Thymus (tissue), 11 donors: Measurements from ENCODE around the gene CASKIN1. TPM values are rescaled to one million over a fixed set of nuclear protein-coding genes. Genes with fewer than 3 reads are reported as not detected.

Experiments used
- DNase-seq, 9 donors: peaks; one replicate each; pipeline ENCODE4 v3.0.0-alpha.2; 2013; ENCODE audit warnings: low spot score in 9 of 9, low read depth in 6 of 9, missing footprints in 1 of 9
- H3K27ac ChIP-seq, 2 donors: one replicate each; pipeline ENCODE4 v1.5.1; 2013; ENCODE audit warnings: control low read depth in 1 of 2, low read depth in 1 of 2, low read length in 1 of 2, mild to moderate bottlenecking in 1 of 2, moderate library complexity in 1 of 2
- H3K27me3 ChIP-seq, 2 donors: one replicate each; pipeline ENCODE4 v1.5.1; 2013; ENCODE audit warnings: low read length in 1 of 2; ENCODE audit not compliant: control insufficient read depth in 2 of 2, insufficient read depth in 1 of 2
- H3K36me3 ChIP-seq, 2 donors: one replicate each; pipeline ENCODE4 v1.5.1; 2013; ENCODE audit warnings: low read length in 1 of 2, mild to moderate bottlenecking in 1 of 2, moderate library complexity in 1 of 2; ENCODE audit not compliant: control insufficient read depth in 2 of 2, insufficient read depth in 2 of 2
- H3K4me1 ChIP-seq, 2 donors: one replicate each; pipeline ENCODE4 v1.5.1; 2013; ENCODE audit warnings: low read length in 2 of 2; ENCODE audit not compliant: control insufficient read depth in 2 of 2, insufficient read depth in 2 of 2
- H3K4me3 ChIP-seq, 2 donors: one replicate each; pipeline ENCODE4 v1.5.1; 2013; ENCODE audit warnings: low read length in 2 of 2, control low read depth in 1 of 2, mild to moderate bottlenecking in 1 of 2
- H3K9me3 ChIP-seq, 2 donors: one replicate each; pipeline ENCODE4 v1.5.1; 2013; ENCODE audit warnings: low read length in 1 of 2, mild to moderate bottlenecking in 1 of 2; ENCODE audit not compliant: control insufficient read depth in 2 of 2, insufficient read depth in 1 of 2
- WGBS: extraction: QIAGEN DNeasy Blood & Tissue Kit; methylation state at CpG from one replicate; pipeline ENCODE4 v1.1.7; 2013; 5-methylcytosine and 5-hydroxymethylcytosine counted together
- polyA plus RNA-seq: library from polyadenylated mRNA; stranded (reverse); fragments of 200-250 nt; gene quantifications from one replicate; pipeline ENCODE4 v1.2.3, GENCODE V29; 2013
- total RNA-seq: library from RNA; stranded (reverse); fragments of 120-200 nt; gene quantifications from one replicate; pipeline ENCODE4 v1.2.4, GENCODE V29; 2013
- donor health status: healthy.

Gene CASKIN1
- total and polyA plus RNA-seq, 2 donors, result 0.05 to 0.48 TPM

DNA sequence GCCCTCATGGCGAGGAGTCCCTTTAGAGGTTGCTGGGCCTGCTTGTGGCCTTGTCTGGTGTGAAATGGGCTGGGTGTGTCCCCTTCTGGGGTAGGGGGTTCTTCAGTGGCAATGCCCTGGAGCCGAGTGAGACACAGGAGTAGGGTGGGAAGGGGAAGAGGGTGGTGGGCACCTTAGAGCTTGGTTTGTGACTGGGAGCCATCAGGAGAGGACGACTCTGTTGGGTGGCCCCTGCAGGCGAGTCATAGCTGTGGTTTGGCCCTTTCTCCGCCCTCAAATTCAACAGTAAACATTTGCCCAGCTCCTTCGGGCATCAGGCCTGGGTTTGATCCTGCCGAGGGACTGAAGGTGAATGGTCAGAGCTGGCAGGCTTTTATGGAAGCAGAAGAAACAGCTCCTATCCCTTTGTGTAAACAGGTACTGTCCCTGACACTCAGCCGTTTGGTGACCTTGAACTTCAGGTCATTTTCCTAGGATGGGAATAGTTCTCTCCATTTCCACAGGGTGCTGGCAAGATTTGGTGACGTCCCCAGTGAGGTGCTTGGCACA lies 29.9 kb upstream of the CASKIN1 start:
- Histone ChIP-seq H3K36me3 (peaks cover 33 to 36% of the 10 kb centered on the region in 2 donors), H3K4me3 (no peak overlapping the region), H3K27me3 (no peaks in the 10 kb centered on the region), H3K4me1 (peaks cover 7 to 17% of the 10 kb centered on the region in 2 donors), H3K9me3 (peaks cover 0 to 6% of the 10 kb centered on the region in 2 donors), H3K27ac (no peak overlapping the region)
- WGBS, result 96% methylated on average over 9 of the region's 9 CpGs
- DNase-seq, result no peak

DNA sequence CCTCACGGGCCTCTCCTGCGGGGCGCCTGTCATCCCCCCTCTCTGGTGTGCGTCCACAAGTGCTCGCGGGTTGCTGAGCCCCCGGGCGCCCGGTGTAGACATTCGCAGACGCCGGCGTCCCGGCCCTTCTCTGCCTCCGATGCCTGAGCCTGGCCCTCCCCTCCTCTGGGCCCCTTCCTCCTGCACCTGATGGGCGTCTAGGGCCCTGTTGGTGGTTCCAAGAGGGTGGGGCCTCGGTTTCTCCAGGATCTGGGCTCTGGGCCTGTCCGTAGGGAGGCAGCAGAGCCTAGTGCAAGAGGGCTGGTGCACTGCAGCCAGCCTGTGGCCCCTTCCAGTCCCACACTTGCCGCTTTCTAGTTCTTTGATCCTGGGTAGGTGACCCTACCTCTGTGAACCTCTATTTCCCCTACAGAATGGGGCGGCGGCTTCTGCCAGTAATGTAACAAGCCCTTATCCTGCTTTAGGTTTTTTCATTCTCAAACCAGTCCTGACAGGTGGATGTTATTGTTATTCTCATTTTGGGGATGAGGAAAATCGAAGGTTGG lies 27.6 kb upstream of the CASKIN1 start:
- WGBS, result 6% methylated on average over 22 of the region's 22 CpGs
- H3K27ac ChIP-seq, result peak overlapping the region; percentile 72 to 75

DNA sequence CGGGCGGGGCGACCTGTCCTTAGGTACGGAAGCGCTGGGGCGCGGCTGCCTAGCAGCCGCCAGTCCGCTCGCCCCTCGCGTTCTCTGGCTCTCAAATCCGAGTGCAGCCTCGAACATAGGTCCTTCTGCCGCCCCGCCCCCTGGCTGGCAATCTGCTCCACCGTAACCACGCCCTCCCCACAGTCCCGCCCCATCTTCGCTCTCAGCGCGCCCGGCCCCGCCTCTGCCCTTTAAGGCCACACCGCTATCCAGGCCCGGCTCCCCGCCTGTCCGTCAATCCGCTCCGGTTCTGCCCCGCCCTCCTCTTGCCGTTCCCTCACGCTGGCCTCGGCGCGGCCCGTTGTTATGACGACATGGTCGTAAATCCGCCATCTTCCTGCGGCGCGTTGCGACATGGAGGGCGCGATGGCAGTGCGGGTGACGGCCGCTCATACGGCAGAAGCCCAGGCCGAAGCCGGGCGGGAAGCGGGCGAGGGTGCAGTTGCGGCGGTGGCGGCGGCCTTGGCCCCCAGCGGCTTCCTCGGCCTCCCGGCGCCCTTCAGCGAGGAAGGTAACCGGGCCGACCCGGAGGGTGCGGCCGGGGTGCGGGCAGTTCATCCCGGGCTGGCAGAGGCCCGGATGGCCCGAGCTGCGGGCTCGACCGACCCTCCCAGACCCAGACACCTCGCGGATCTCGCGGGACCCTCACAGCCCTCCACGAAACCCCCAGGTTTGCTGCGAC lies 27.0 kb upstream of the CASKIN1 start, which contains the start of gene E4F1:
TSS of gene E4F1 (plus strand) at position 371 of the 721 bp plus-strand sequence. CDS start at position 394, 23 bp downstream.
- no peaks in the 10 kb centered on the region for H3K27me3 ChIP-seq
- peak; percentile 87 to 97 (median 94) for DNase-seq
- peaks cover 7 to 10% of the 10 kb centered on the region in 2 donors for H3K36me3 ChIP-seq
- H3K4me3 ChIP-seq, result peak within 1 kb of the TSS; percentile 62 to 88
- peak within 1 kb of the TSS; percentile 72 to 81 for H3K27ac ChIP-seq
- WGBS, result under 1% methylated on average over 82 of the region's 82 CpGs
- H3K4me1 ChIP-seq, result peaks cover 7 to 13% of the 10 kb centered on the region in 2 donors
- peaks cover 0 to 6% of the 10 kb centered on the region in 2 donors for H3K9me3 ChIP-seq

More for the DNA sequence above, 27.6 kb upstream of the CASKIN1 start:
- Histone ChIP-seq H3K4me3 (peak overlapping the region; percentile 62 to 88), H3K27me3 (no peaks in the 10 kb centered on the region), H3K36me3 (peaks cover 13 to 14% of the 10 kb centered on the region in 2 donors), H3K4me1 (peaks cover 7 to 13% of the 10 kb centered on the region in 2 donors), H3K9me3 (peaks cover 0 to 6% of the 10 kb centered on the region in 2 donors)
- DNase-seq, result peak in 4 of 9 donors; percentile 17 to 50 (median 20)

DNA sequence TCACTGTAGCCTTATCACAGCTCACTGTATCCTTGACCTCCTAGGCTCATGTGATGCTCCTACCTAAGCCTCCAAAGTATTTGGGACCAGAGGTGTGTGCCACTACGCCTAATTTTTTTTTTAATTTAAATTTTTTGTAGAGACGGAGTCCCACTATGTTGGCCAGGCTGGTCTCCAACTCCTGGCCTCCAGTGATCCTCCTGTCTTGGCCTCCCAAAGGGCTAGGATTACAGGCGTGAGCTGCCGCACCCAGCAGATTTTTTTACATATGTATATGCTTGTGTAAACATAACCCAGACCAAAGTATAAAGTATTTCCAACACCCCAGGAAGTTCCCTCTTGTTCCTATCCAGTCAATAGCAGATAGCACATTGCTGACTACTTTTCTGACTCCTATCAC lies 19.9 kb upstream of the CASKIN1 start:
- Histone ChIP-seq H3K36me3 (peaks cover 3 to 14% of the 10 kb centered on the region in 2 donors), H3K27me3 (no peaks in the 10 kb centered on the region), H3K9me3 (no peaks in the 10 kb centered on the region), H3K4me1 (peaks cover 12 to 19% of the 10 kb centered on the region in 2 donors), H3K27ac (no peak overlapping the region), H3K4me3 (no peak overlapping the region)
- 98% methylated on average over 4 of the region's 4 CpGs for WGBS
- no peak for DNase-seq

DNA sequence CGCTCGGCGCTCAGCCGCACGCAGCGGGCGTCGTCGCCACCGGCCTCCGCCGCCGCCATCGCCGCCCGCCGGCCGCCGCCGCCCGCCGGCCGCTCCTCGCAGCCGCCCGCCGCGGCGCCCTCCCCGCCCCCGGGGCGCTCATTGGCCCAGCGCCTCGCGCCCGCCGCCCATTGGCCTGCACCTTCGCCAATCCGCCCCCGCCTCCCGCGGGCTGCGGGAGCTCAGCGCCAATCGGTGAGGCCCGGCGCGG lies 18.2 kb upstream of the CASKIN1 start, which contains the start of gene PGP:
TSS of gene PGP (minus strand) at position 122 of the 250 bp plus-strand sequence. CDS start at position 59, 63 bp downstream.
- Histone ChIP-seq H3K27ac (peak within 1 kb of the TSS; percentile 60 to 75), H3K4me1 (peaks cover 12 to 19% of the 10 kb centered on the region in 2 donors), H3K27me3 (no peaks in the 10 kb centered on the region), H3K9me3 (no peaks in the 10 kb centered on the region), H3K36me3 (peaks cover 11 to 21% of the 10 kb centered on the region in 2 donors), H3K4me3 (peak within 1 kb of the TSS; percentile 61 to 68)
- under 1% methylated on average over 48 of the region's 48 CpGs for WGBS
- peak in 1 of 9 donors; percentile 98 for DNase-seq

DNA sequence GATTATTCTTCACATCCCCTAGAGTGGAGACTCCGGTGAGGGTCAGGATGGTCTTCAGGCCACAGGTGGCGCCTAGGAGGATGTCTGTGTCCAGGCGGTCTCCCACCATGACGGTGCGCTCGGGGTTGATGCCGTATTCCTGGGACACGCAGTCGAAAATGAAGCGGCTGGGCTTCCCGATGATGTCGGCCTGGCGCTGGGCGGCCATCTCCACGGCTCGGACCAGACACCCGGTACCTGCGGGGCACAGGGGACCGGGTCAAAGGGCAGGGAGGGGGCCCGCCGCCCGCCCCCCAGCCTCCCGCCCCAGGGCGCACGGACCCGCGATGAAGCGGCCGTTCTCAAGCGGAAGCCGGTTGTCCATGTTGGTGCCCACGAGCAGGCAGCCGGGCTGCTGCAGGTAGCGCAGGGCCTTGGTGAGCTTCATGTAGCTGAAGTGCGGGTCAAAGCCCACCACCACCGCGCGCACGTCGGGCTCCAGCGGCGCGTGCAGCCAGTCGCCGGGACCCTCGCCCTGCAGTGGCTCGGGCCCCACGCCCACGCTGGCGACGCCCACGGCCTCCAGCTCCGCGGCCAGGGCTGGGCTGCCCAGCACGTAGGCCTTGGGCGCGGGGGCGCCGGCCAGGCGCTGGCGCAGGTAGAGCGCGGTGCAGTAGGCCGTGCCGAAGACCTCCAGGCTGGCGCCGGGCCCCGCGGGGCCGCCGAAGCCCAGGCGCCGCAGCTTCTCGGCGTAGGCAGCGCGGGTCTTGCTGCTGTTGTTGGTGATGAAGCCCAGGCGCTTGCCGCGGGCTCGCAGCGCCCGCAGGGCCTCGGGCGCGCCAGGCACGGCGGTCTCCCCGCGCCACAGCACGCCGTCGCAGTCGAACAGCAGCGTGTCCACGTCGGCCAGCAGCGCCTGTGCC lies 17.7 kb upstream of the CASKIN1 start:
- H3K27ac ChIP-seq, result peak overlapping the region in 1 of 2 donors; percentile 60
- H3K4me1 ChIP-seq, result peaks cover 12 to 19% of the 10 kb centered on the region in 2 donors
- 2% methylated on average over 98 of the region's 98 CpGs for WGBS
- peak in 1 of 9 donors; percentile 17 for DNase-seq
- peak overlapping the region; percentile 43 to 68 for H3K4me3 ChIP-seq
- peaks cover 16 to 27% of the 10 kb centered on the region in 2 donors for H3K36me3 ChIP-seq
- H3K27me3 ChIP-seq, result no peaks in the 10 kb centered on the region
- H3K9me3 ChIP-seq, result no peaks in the 10 kb centered on the region

DNA sequence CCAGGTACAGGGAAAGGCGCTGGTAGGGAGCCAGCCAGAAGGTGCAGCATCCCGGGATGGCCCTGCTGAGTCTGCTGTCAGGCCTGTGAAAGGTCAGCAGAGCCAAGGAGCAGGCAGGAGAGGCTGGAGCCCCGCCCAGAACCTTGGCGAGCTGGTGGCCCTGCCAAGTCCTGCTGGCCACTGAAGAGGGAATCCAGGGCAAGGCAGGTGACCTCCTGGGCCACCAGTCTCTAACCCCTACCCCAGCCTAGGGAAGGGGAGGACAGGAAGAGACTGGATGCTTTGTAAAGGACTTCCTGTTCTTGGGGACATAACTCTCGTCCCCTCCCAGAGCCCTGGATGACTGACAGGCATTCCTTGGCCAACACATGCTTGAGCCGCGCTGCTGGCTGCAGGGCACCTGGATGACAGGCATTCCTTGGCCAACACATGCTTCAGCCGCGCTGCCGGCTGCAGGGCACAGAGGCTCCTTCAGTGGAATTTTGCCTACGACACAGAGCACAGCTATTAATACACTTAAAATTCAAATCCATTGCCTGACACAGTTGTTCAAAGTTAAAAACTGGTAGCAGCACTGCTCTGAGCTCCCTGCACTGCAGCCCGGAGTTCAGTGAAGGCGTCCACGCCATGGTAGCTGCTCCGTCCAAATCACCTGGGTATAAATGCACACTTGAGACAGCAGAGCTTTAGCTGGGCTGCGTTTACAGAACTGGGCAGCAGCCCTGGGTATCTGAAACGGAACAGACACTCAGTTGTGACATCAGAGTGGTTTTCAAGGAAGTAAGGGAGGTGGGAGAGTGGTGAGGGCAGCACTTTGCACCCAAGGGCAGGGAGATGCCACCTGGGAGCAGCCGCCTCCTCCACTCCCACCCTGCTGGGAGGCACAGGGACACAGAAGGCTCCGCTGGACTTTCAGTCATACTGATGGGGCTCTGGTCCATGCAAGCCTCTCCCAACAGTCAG lies 16.2 kb upstream of the CASKIN1 start:
- Histone ChIP-seq H3K27me3 (no peaks in the 10 kb centered on the region), H3K27ac (no peak overlapping the region), H3K4me3 (peak overlapping the region; percentile 43 to 68), H3K36me3 (peaks cover 31 to 40% of the 10 kb centered on the region in 2 donors), H3K9me3 (no peaks in the 10 kb centered on the region), H3K4me1 (peaks cover 12 to 19% of the 10 kb centered on the region in 2 donors)
- 93% methylated on average over 19 of the region's 19 CpGs for WGBS
- no peak for DNase-seq

DNA sequence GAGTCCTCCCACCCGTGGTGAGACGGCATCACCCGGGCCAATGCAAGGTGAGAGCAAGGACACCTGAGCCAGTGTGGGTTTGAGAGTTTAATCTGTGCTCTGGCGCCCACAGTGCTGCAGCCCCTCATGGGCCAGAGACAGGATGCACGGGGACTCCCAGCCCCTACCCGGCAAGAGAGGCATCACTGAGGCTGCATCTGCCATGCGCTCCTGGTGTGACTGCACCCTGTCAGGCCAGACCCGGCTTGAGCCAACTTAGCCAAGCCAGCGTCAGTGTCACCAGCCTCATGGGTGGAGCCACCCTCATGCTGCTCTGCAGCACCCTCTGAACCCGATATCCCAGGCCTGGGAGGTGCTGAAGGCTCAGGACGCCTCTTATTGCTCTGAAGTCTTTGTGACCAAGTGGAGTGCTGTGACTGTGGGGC lies 15.5 kb upstream of the CASKIN1 start:
- Histone ChIP-seq H3K4me3 (no peak overlapping the region), H3K27me3 (no peaks in the 10 kb centered on the region), H3K27ac (no peak overlapping the region), H3K4me1 (peaks cover 12 to 19% of the 10 kb centered on the region in 2 donors), H3K36me3 (peaks cover 38 to 47% of the 10 kb centered on the region in 2 donors), H3K9me3 (no peaks in the 10 kb centered on the region)
- DNase-seq, result no peak
- WGBS, result 97% methylated on average over 11 of the region's 11 CpGs
